Calu3 (cell line): ENCODE results near the gene CARD14. TPM values are rescaled to one million over a fixed set of nuclear protein-coding genes. Genes with fewer than 3 reads are reported as not detected.
"Not testable (repeated sequence)": the region's sequence is repeated elsewhere in the genome, so short reads cannot be mapped to it uniquely, and the experiment has no call there.

Source experiments
- BruUV-seq: library from RNA; stranded (reverse); fragments of 400-500 nt; replicated peaks from 2 replicates; lab custom pipeline; 2021; lab: Mats Ljungman, UMichigan
- CTCF ChIA-PET: fragments of 300-600 bp; sonication (Branson Sonifier 250); formaldehyde crosslinking; loops from one replicate; lab custom pipeline; 2022; ENCODE audit warnings: antibody characterized with exemption; lab: Charles Lee
- DNase-seq: peaks from one replicate; pipeline ENCODE4 v3.0.0; 2022
- H3K27ac Mint-ChIP-seq: one replicate; pipeline ENCODE4 v1.8.0; 2022; ENCODE audit warnings: mixed read lengths; ENCODE audit not compliant: unreplicated experiment
- H3K27me3 Mint-ChIP-seq: one replicate; pipeline ENCODE4 v1.8.0; 2022; ENCODE audit warnings: mixed read lengths; ENCODE audit not compliant: unreplicated experiment
- H3K36me3 Mint-ChIP-seq: one replicate; pipeline ENCODE4 v1.8.0; 2022; ENCODE audit warnings: mild to moderate bottlenecking, moderate library complexity, mixed read lengths; ENCODE audit not compliant: insufficient read depth, unreplicated experiment
- H3K4me1 Mint-ChIP-seq: one replicate; pipeline ENCODE4 v1.8.0; 2022; ENCODE audit warnings: mild to moderate bottlenecking, low read depth, mixed read lengths; ENCODE audit not compliant: unreplicated experiment
- H3K4me3 Mint-ChIP-seq: one replicate; pipeline ENCODE4 v1.8.0; 2022; ENCODE audit warnings: mild to moderate bottlenecking, low read depth, moderate library complexity, mixed read lengths; ENCODE audit not compliant: unreplicated experiment
- H3K9me3 Mint-ChIP-seq: one replicate; pipeline ENCODE4 v1.8.0; 2022; ENCODE audit warnings: low read depth, mixed read lengths; ENCODE audit not compliant: unreplicated experiment
- intact Hi-C: fragments of 100-400 bp; cut with micrococcal nuclease; formaldehyde crosslinking; loops from one replicate; pipeline ENCODE4 v1.10.0; 2022; ENCODE audit not compliant: unreplicated experiment
- total RNA-seq: library from RNA; stranded (reverse); gene quantifications from 2 replicates; pipeline ENCODE4 v1.2.3, GENCODE V29; 2022
- TF ChIP-seq, protein P1 (sequence below): fragments of 200-600 bp; IDR thresholded peaks from one replicate; pipeline ENCODE4 v1.8.0; 2022; ENCODE audit warnings: antibody characterized with exemption; ENCODE audit not compliant: unreplicated experiment

CARD14 gene
- total RNA-seq, 1 experiment from 2014 or later = 7.4 TPM

DNA sequence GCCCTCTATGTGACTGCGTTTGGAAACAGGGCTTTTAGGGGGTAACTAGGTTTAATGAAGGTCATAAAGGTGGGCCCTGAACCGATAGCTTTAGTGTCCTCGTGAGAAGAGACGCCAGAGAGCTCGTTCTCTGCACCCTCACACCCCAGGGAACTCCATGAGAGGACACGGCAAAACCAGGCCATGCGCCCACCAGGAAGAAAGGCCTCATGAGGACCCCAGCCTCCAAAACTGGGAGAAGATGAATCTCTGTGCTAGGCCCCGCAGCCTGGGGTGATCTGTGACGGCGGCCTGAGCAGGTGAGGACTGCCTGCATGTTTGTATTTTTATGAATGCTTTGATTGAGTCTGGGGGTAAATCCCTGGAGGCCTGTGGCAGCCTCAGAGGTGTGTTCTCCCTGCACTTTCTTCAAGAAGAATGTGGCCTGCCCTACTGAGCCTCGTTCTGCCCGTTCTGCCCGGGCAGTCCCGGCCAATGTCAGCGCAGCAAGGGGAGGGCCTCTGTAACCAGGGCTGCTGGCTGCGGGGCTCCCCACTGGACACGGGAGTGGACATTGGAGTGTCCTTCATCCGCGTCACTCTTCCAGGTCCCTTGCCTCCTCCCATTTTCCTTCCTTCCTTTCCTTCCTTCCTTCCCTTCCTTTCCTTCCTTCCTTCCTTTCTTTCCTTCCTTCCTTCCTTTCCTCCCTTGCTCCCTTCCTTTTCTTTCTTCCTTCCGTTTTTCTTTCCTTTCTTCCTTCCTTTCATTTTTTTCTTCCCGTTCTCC lies 84.0 kb downstream of the CARD14 start:
- intact Hi-C loops = loop anchor here (2.0 to 5.0 kb wide), 4 partner anchors 37 to 247 kb away; partner anchors contain the start of gene EIF4A3
- TF ChIP-seq, protein P1, sequence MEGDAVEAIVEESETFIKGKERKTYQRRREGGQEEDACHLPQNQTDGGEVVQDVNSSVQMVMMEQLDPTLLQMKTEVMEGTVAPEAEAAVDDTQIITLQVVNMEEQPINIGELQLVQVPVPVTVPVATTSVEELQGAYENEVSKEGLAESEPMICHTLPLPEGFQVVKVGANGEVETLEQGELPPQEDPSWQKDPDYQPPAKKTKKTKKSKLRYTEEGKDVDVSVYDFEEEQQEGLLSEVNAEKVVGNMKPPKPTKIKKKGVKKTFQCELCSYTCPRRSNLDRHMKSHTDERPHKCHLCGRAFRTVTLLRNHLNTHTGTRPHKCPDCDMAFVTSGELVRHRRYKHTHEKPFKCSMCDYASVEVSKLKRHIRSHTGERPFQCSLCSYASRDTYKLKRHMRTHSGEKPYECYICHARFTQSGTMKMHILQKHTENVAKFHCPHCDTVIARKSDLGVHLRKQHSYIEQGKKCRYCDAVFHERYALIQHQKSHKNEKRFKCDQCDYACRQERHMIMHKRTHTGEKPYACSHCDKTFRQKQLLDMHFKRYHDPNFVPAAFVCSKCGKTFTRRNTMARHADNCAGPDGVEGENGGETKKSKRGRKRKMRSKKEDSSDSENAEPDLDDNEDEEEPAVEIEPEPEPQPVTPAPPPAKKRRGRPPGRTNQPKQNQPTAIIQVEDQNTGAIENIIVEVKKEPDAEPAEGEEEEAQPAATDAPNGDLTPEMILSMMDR = no peak
- BruUV-seq = no TSS peak
- DNase-seq = no peak
- H3K36me3 Mint-ChIP-seq = no peaks in the 10 kb centered on the region
- H3K4me1 Mint-ChIP-seq = peaks cover 28% of the 10 kb centered on the region
- no peaks in the 10 kb centered on the region for H3K9me3 Mint-ChIP-seq
- peak overlapping the region; percentile 34 for H3K27ac Mint-ChIP-seq
- H3K4me3 Mint-ChIP-seq = no peak overlapping the region
- no peaks in the 10 kb centered on the region for H3K27me3 Mint-ChIP-seq
- CTCF ChIA-PET = interaction anchor here (1.6 kb wide), 1 partner anchor 152 kb away, joined by 5 read pairs; the partner anchor contains the start of gene GAA

DNA sequence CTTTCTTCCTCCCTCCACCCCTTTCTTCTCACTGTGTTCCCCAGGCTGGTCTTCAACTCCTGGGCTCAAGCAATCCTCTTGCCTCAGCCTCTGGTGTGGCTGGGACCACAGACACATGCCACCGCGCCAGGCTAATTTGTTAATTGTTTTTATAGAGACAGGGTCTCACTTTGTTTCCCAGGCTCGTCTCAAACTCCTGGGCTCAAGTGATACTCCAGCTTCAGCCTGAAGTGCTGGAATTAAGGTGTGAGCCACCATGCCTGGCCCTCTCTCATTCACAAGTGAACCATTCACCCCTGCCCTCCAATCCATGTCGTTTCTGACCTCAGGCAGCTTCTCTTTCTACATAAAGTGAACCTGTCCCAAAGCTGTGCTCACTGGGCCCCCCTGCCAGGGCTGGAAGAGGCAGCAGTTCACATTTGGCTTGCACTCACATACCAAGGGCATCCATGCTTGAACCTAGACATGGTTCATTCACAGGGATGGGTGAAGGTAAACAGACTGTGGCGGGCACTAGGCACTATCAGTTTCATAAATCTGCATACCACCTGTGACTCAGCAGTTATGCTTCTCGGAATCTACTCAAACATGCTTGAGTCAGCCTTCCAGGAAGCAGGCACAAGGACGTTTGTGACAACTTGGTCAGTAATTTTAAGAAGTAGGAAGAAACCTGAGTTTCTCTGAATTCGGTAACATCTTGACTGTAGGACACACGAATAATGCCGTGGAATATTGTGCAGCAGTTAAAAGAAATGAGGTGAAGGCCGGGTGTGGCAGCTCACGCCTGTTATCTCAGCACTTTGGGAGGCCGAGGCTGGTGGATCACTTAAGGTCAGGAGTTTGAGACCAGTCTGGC lies 84.8 kb downstream of the CARD14 start:
- no TSS peak for BruUV-seq
- H3K9me3 Mint-ChIP-seq = no peaks in the 10 kb centered on the region
- peaks cover 32% of the 10 kb centered on the region for H3K4me1 Mint-ChIP-seq
- peak overlapping the region; percentile 34 for H3K27ac Mint-ChIP-seq
- H3K36me3 Mint-ChIP-seq = peaks cover 2% of the 10 kb centered on the region
- DNase-seq = peak; percentile 67
- H3K4me3 Mint-ChIP-seq = no peak overlapping the region
- no peaks in the 10 kb centered on the region for H3K27me3 Mint-ChIP-seq
- intact Hi-C loops = loop anchor here (5.0 kb wide), 3 partner anchors 37 to 247 kb away; partner anchors contain the start of gene EIF4A3
- TF ChIP-seq, protein P1 = no peak
- CTCF ChIA-PET = interaction anchor here (1.6 kb wide), 1 partner anchor 153 kb away, joined by 5 read pairs; the partner anchor contains the start of gene GAA

DNA sequence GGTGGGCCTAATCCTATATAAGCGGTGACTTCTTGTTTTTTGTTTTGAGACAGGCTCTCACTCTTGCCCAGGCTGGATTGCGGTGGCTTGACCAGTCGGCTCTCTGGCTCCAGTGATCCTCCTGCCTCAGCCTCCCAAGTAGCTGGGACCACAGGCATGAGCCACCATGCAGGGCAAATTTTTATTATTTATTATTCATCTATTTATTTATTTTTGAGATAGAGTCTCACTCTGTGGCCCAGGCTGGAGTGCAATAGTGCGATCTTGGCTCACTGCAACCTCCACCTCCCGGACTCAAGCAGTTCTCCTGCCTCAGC lies 86.2 kb downstream of the CARD14 start:
- no peak overlapping the region for H3K27ac Mint-ChIP-seq
- H3K36me3 Mint-ChIP-seq = peaks cover 8% of the 10 kb centered on the region
- TF ChIP-seq, protein P1 = no peak
- intact Hi-C loops = no loop called here
- CTCF ChIA-PET = no interaction called here
- H3K27me3 Mint-ChIP-seq = no peaks in the 10 kb centered on the region
- DNase-seq = no peak
- H3K4me3 Mint-ChIP-seq = no peak overlapping the region
- H3K9me3 Mint-ChIP-seq = no peaks in the 10 kb centered on the region
- H3K4me1 Mint-ChIP-seq = peaks cover 36% of the 10 kb centered on the region
- no TSS peak for BruUV-seq

DNA sequence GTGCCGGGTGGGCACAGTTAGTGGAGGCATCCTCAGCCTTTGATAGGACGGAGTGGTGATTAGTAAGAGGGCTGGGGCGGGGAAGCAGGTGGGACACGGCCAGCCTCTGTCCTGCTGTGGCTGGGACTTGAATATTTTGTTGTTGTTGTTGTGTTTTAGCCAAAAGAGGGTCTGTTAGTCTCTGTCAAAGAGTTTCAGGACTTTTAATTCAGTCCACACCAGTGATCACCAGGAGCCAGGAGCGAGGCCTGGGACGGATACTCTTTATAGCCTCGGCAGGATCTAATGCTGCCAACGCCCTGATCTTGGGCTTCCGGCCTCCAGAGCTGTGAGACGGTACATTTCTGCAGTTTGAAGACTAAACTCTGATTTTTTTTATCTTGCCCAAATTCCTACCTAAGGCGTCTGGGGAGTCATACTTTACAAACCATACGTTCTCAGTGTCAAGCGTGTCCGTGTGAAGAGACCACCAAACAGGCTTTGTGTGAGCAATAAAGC lies 87.9 kb downstream of the CARD14 start:
- DNase-seq = no peak
- Mint-ChIP-seq H3K27me3 (no peaks in the 10 kb centered on the region), H3K4me3 (no peak overlapping the region), H3K9me3 (no peaks in the 10 kb centered on the region), H3K27ac (no peak overlapping the region), H3K36me3 (peaks cover 24% of the 10 kb centered on the region), H3K4me1 (peaks cover 46% of the 10 kb centered on the region)
- TF ChIP-seq, protein P1 = no peak
- CTCF ChIA-PET = no interaction called here
- no TSS peak for BruUV-seq
- intact Hi-C loops = no loop called here

DNA sequence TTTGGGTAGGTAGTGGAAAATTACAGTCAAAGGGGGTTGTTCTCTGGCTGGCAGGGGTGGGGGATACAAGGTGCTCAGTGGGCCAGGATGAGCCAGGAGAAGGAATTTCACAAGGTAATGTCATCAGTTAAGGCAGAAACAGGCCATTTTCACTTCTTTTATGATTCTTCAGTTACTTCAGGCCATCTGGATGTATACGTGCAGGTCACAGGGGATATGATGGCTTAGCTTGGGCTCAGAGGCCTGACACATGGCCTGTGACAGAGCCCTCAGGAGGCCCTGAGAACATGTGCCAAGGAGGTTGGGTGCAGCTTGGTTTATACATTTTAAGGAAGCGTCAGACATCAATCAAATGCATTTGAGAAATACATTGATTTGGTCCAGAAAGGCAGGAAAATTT lies 88.5 kb downstream of the CARD14 start:
- H3K9me3 Mint-ChIP-seq, BruUV-seq, H3K27ac Mint-ChIP-seq, CTCF ChIA-PET, H3K27me3 Mint-ChIP-seq, intact Hi-C loops, DNase-seq: not testable (repeated sequence)
- peaks cover 46% of the 10 kb centered on the region for H3K4me1 Mint-ChIP-seq
- H3K36me3 Mint-ChIP-seq = peaks cover 27% of the 10 kb centered on the region
- peak overlapping the region; percentile 87 for H3K4me3 Mint-ChIP-seq
